Hepatocyte (in vitro differentiated cells): ENCODE results near the gene CCNI. TPM values are rescaled to one million over a fixed set of nuclear protein-coding genes. Genes with fewer than 3 reads are reported as not detected.

Experiments used
- DNase-seq: peaks from one replicate; pipeline ENCODE4 v3.0.0-alpha.2; 2016; ENCODE audit warnings: low spot score
- H2AFZ ChIP-seq: fragments of 200-600 bp; sonication (generic); 2 replicates; pipeline ENCODE4 v1.6.0; 2016; ENCODE audit warnings: antibody characterized with exemption, mild to moderate bottlenecking
- H3K27ac ChIP-seq: fragments of 200-600 bp; sonication (generic); 2 replicates; pipeline ENCODE4 v1.5.1; 2016; ENCODE audit warnings: mild to moderate bottlenecking
- H3K27me3 ChIP-seq: fragments of 200-600 bp; sonication (generic); 2 replicates; pipeline ENCODE4 v1.6.1; 2016
- H3K36me3 ChIP-seq: fragments of 200-600 bp; sonication (generic); replicated peaks from 2 replicates; pipeline ENCODE4 v1.5.1; 2016; ENCODE audit warnings: low read depth; ENCODE audit not compliant: insufficient read depth
- H3K4me1 ChIP-seq: fragments of 200-600 bp; sonication (generic); 2 replicates; pipeline ENCODE4 v1.5.1; 2016; ENCODE audit warnings: mild to moderate bottlenecking, moderate library complexity; ENCODE audit not compliant: insufficient read depth
- H3K4me2 ChIP-seq: fragments of 200-600 bp; sonication (generic); 2 replicates; pipeline ENCODE4 v1.6.0; 2016
- H3K4me3 ChIP-seq: fragments of 200-600 bp; sonication (generic); 2 replicates; pipeline ENCODE4 v1.5.1; 2016; ENCODE audit warnings: mild to moderate bottlenecking
- H3K79me2 ChIP-seq: fragments of 200-600 bp; sonication (generic); 2 replicates; pipeline ENCODE4 v1.6.0; 2017; ENCODE audit warnings: mild to moderate bottlenecking
- H3K9me2 ChIP-seq: fragments of 200-600 bp; sonication (generic); replicated peaks from 2 replicates; pipeline ENCODE4 v1.6.0; 2017; ENCODE audit warnings: mild to moderate bottlenecking; ENCODE audit not compliant: insufficient read depth
- H3K9me3 ChIP-seq: fragments of 200-600 bp; sonication (generic); 2 replicates; pipeline ENCODE4 v1.5.1; 2016; ENCODE audit warnings: low read depth, mild to moderate bottlenecking
- H4K20me1 ChIP-seq: fragments of 200-600 bp; sonication (generic); 2 replicates; pipeline ENCODE4 v1.6.0; 2016; ENCODE audit warnings: mild to moderate bottlenecking; ENCODE audit not compliant: insufficient read depth, poor library complexity, severe bottlenecking
- EZH2 ChIP-seq: fragments of 200-600 bp; sonication (generic); IDR thresholded peaks from 2 replicates; pipeline ENCODE4 v1.6.1; 2016; ENCODE audit warnings: antibody characterized with exemption, mild to moderate bottlenecking, borderline replicate concordance
- EZH2phosphoT487 ChIP-seq: fragments of 200-600 bp; sonication (generic); IDR thresholded peaks from one replicate; pipeline ENCODE4 v1.6.1; 2018; ENCODE audit warnings: antibody characterized with exemption, mild to moderate bottlenecking, low read depth, moderate library complexity; ENCODE audit not compliant: unreplicated experiment, severe bottlenecking
- WGBS: methylation state at CpG from one replicate; pipeline ENCODE4 v1.1.6; 2016; ENCODE audit warnings: low lambda C conversion rate; ENCODE audit errors: missing lambda C conversion rate; 5-methylcytosine and 5-hydroxymethylcytosine counted together
- polyA plus RNA-seq: library from polyadenylated mRNA; unstranded; fragments of >200 nt; fragmentation: Nextera tagmentation; extraction: Ambion mirVana; gene quantifications from 2 replicates; pipeline ENCODE4 v1.2.1, GENCODE V29; 2016
- total RNA-seq: library from RNA; depleted of rRNA; stranded (reverse); fragments of >200 nt; gene quantifications from 2 replicates; pipeline ENCODE4 v1.2.3, GENCODE V29; 2014
- TF ChIP-seq, protein P1 (sequence below): fragments of 200-600 bp; sonication (generic); IDR thresholded peaks from 2 replicates; pipeline ENCODE4 v1.5.1; 2016; ENCODE audit warnings: antibody characterized with exemption, mild to moderate bottlenecking; ENCODE audit not compliant: poor library complexity

Gene CCNI
- total and polyA plus RNA-seq, 2 experiments from 2014 or later, result 160 to 212 TPM

DNA sequence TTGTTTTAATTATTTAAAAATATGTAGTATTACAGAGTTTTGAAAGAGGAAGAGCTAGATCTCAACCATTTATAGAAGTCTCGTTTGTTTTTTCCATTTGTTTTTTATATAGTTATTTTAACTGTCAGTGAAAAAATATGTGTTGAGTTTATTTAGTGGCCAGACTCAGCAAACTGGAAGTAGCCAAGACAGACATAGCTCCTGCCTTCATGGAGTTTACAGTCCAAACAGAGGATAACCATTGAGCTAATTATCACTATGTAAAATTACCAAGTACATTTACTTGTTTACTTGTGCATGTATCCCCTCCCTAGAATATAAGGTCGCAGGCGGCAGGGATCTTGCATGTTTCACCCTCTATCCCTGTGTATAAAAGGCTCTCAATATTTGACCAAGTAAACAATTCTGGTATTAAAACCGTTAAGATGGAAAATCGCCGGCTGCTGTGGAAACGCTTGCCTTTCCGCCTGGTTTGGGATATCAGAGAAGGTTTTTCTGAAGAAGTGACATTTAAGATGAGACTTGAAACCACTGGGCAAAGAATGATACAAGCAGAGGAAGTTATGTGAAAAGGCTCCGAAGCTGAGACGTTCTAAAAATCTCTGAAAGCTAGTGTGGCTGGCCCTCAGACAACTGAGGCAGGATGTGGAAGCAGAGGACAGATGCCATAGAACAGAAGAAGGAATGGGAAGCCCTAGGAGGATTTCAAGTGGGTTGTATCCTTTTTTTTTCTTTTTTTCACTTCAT lies 1.3 kb upstream of the CCNI start:
- Histone ChIP-seq H3K27ac (peak overlapping the region; percentile 99), H3K36me3 (no peaks in the 10 kb centered on the region), H4K20me1 (peaks cover 27% of the 10 kb centered on the region), H3K4me1 (peaks cover 17% of the 10 kb centered on the region), H3K9me3 (no peaks in the 10 kb centered on the region), H3K9me2 (no peaks in the 10 kb centered on the region), H3K4me3 (peak overlapping the region; percentile 42), H3K27me3 (no peaks in the 10 kb centered on the region), H3K79me2 (peaks cover 58% of the 10 kb centered on the region), H3K4me2 (peak overlapping the region; percentile 75), H2AFZ (peak overlapping the region; percentile 72)
- TF ChIP-seq EZH2 (no peak), EZH2phosphoT487 (no peak)
- TF ChIP-seq, protein P1, sequence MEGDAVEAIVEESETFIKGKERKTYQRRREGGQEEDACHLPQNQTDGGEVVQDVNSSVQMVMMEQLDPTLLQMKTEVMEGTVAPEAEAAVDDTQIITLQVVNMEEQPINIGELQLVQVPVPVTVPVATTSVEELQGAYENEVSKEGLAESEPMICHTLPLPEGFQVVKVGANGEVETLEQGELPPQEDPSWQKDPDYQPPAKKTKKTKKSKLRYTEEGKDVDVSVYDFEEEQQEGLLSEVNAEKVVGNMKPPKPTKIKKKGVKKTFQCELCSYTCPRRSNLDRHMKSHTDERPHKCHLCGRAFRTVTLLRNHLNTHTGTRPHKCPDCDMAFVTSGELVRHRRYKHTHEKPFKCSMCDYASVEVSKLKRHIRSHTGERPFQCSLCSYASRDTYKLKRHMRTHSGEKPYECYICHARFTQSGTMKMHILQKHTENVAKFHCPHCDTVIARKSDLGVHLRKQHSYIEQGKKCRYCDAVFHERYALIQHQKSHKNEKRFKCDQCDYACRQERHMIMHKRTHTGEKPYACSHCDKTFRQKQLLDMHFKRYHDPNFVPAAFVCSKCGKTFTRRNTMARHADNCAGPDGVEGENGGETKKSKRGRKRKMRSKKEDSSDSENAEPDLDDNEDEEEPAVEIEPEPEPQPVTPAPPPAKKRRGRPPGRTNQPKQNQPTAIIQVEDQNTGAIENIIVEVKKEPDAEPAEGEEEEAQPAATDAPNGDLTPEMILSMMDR, result no peak
- 77% methylated on average over 10 of the region's 10 CpGs for WGBS
- no peak for DNase-seq

DNA sequence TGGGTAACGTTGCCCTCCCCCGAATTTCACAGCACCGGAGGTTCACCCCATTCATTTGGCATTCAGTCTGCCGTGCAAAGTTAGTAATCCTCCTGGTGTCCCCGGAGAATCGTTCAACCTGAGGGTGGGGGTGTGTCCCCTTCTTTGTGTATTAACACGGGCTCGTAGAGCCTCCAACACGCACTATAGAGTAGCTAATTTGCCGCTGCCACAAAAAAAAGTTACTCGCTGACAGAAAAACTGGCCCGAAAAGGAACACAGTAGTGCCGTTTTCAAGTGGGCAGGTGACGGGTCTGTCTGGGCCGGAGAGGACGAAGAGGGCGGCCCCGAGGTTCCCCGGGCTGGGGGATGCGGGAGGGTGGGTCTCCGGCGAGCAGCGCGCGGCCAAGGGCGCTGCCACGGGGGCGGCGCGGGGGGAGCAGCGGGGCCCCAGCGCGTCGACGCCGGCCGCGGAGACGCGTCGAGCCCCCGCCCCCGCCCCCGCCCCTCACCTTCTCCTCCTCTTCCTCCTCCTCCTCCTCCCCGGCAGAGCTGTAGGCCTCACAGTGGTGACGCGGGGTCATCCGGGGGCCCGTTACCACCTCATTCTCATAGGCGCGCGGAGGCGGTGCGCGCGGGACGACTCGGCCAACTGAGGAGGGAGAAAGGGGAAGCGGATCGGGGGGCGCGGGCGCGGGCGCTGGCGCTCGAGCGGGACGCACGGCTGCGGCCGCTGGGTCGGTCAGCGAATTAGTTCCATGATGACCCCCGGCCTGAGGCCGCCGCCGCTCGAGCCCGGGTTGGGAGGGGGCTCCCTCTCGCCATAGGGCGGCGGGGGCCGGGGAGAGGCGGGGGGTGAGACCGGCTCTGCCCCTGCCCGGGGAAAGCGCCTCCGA lies 571 bp downstream of the CCNI start:
- peaks cover 17% of the 10 kb centered on the region for H3K4me1 ChIP-seq
- TF ChIP-seq, protein P1, result no peak
- TF ChIP-seq EZH2phosphoT487 (no peak), EZH2 (no peak)
- H3K27ac ChIP-seq, result peak overlapping the region; percentile 99
- H3K9me3 ChIP-seq, result no peaks in the 10 kb centered on the region
- peak overlapping the region; percentile 84 for H3K4me2 ChIP-seq
- WGBS, result 1% methylated on average over 30 of the region's 89 CpGs
- peaks cover 44% of the 10 kb centered on the region for H4K20me1 ChIP-seq
- peak overlapping the region; percentile 82 for H3K4me3 ChIP-seq
- peaks cover 77% of the 10 kb centered on the region for H3K79me2 ChIP-seq
- no peaks in the 10 kb centered on the region for H3K36me3 ChIP-seq
- H3K27me3 ChIP-seq, result no peaks in the 10 kb centered on the region
- DNase-seq, result peak; percentile 78
- peak overlapping the region; percentile 32 for H2AFZ ChIP-seq
- H3K9me2 ChIP-seq, result no peaks in the 10 kb centered on the region

DNA sequence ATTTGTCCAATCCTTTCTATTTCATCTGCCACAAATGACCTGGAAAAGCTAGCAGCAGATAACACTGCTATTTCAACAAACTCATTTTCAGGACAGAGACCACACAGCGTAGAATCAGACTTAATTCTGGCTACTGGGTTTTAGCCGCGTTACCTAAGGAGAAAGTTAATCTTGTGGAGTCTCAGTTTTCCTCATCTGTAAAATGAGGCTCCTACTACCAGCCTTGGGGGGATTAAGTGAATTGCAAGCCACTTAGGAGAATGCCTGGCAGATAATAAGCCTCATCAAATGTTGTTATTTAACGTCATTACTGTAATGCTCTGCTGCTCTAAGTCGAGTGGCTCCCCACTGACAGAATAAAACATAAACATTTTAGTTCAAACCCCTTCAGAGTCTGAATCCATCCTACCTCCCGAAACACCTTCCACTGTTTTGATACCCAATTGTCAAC lies 1.4 kb downstream of the CCNI start:
- Histone ChIP-seq H3K36me3 (no peaks in the 10 kb centered on the region), H3K9me2 (no peaks in the 10 kb centered on the region), H2AFZ (no peak overlapping the region), H3K4me3 (peak overlapping the region; percentile 82), H3K27me3 (no peaks in the 10 kb centered on the region), H3K27ac (peak overlapping the region; percentile 99), H3K4me1 (peaks cover 17% of the 10 kb centered on the region), H3K79me2 (peaks cover 85% of the 10 kb centered on the region), H4K20me1 (peaks cover 52% of the 10 kb centered on the region), H3K9me3 (no peaks in the 10 kb centered on the region), H3K4me2 (peak overlapping the region; percentile 84)
- TF ChIP-seq, protein P1, result no peak
- TF ChIP-seq EZH2phosphoT487, result no peak
- TF ChIP-seq EZH2, result no peak
- 7% methylated on average over 6 of the region's 6 CpGs for WGBS
- DNase-seq, result no peak
